ENCODE measurements around the gene TNS4.
A peak's percentile ranks its signal among the peaks of the same experiment; 100 is the strongest.
"Not testable (repeated sequence)": the region's sequence is repeated elsewhere in the genome, so short reads cannot be mapped to it uniquely, and the experiment has no call there.

Gene TNS4

DNA sequence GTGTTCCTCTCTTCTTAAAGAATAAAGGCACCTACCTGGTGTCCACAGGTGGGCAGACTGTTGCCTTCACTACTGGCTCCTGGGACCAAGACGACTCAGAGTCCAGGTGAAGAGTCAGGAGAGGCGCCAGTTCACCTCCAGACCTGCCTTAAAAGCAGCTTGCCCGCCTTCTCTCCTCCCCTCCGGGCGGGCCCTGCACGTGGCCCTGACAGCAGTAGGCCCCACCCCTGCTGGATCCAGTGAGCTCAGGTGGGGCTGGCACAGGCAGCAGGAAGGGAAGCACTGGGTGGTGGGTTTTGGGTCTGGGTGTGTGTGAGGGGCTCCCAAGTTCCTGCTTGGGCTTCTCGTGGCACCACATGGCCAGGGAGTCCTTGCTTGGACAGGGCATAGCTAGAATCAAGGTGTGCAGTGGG, at the start of gene TNS4:
TSS of gene TNS4 (minus strand) at position 125 of the 413 bp plus-strand sequence. CDS start 5,198 bp downstream, outside the sequence.
- DNase-seq (ENCODE audit: low spot score), result no peak

GRCh38 chr17:40550608-40551007, 49.2 kb upstream of the TNS4 start:
- no peak for DNase-seq (ENCODE audit: low spot score)

DNA sequence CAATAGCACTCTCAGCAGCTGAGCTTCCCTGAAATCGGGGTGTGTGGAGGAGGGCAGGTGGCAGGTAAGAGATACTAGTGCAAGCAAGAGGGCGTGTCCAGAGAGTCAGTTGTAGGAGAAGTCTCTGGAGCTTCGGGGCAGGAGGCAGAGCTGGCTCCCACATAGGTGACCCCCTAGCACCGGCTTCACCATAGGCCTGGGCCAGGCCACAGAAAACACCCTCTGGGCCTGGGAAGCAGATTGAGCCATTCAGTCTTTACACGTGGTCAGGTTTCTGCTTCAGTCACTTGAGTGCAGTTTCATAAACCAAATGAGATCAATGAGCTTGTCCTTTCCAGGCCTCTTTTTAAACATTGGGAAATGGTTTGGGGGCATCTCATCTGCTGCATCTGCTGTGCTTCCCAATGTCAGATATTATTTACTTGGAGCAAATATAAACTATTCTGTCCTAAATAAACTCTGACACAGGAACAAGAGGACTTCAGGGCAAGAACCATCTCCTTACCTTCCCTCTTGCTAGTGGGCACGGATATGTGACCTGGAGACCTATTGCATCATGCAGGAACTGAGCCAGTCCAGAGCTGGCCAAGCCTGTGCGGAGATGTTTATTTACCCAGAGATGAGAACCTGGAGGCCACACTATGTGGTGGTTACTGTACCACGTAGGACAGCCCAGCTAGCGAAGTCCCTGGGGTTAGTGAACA, 47.7 kb upstream of the TNS4 start:
- DNase-seq (ENCODE audit: low spot score), result no peak

GRCh38 chr17:40548491-40548981, 47.1 kb upstream of the TNS4 start:
- no peak for DNase-seq (ENCODE audit: low spot score)

DNA sequence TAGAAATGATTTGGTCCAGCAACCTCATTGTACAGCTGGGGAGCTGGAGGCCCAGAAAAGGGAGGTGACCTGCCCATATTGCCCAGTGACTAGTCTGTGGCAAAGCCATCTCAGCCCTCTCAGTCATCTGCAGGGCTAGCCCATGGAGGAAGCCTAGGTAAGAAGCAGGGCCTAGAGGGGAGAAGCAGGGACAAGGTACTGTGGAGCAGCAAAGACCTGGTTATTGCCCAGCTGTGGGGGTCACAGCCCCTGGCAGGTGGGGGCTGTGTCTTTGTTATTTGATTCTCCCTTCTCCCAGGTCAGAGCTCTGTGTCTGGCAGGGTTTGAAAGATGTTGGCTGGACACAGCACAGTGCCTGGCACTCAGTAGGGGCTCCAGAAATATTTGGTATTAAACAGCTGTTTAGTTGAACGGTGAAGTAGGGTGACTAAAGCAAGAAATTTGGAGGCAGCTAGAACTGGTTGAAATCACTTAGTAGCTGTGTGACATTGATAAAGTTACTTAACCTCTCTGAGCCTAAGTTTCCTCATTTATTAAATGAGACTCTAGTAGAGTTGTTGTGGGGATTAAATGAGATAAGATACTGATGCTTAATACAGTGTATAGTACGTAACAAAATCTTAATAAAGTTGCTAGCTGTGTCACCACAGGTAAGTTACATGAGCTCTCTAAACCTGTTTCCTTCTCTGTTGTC, 46.5 kb upstream of the TNS4 start:
- DNase-seq (ENCODE audit: low spot score), result no peak

GRCh38 chr17:40547079-40547784, 45.8 kb upstream of the TNS4 start:
- DNase-seq (ENCODE audit: low spot score), result peak; percentile 77

DNA sequence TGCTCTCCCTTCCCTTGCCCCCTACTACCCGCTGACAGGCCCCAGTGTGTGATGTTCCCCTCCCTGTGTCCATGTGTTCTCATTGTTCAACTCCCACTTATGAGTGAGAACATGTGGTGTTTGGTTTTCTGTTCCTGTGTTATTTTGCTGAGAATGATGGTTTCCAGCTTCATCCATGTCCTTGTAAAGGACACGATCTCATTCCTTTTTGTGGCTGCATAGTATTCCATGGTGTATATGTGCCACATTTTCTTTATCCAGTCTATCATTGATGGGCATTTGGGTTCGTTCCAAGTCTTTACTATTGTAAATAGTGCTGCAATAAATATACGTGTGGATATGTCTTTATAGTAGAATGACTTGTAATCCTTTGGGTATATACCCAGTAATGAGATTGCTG, 45.1 kb upstream of the TNS4 start:
- not testable (repeated sequence) for DNase-seq (ENCODE audit: low spot score)

DNA sequence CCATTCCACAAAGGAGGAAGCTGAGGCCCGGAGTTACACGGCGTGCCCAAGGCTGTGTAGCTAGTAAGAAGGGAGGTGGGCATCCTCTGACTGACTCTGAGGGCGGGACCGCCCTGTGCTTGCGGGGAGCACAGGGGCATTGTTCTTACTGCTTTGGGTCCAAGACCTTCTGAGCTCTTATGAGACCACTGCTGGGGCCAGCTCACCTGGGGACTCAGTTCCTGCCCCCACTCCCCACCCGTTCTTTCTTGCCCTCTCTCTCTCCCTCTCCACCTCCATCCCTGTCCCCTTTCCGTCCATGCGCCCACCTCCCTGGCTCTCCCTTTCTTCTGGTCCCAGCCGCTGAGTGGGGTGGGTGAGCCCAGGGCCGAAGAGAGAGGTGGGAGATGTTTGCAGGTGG, 44.2 kb upstream of the TNS4 start:
- DNase-seq (ENCODE audit: low spot score), result no peak

DNA sequence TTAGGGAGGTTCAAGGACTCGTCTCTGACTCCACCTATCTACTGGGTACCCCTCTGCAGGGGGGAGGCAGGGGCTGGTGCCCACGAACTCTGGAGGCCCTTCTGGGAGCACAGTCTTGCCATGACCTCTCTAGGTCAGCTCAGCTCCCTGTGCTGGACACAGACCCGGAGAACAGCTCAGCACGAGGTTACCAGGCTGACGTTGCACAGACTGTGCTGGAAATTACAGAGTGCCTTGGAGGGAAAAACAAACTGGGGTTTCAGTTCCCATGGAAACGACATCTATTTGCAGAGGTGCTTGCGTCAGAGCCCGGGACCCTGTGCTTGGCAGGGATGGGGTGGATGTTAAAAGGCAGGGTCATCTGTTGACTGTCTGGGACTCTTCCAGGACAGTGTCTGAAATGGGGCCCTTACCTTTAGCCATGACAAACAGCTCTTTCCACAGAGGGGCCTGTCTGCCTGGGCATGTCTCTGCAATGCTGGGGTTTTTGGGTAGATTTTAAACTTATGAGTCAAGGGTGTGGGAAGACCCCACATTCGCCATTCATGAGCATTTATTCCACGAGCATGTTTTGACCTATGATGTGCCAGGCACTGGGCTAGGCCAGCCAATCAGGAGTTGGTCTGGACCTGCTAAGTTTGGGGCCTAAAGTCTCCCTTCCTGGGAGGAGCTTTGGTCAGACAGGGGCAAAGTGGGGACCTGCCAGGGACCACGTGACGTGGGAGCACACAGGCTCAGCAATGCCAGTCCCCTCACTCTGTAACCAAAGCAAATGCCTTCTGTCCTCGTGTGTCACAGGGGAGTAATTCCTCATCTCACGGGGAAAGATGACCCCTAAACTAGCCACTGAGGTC, 41.4 kb upstream of the TNS4 start:
- DNase-seq (ENCODE audit: low spot score), result no peak

DNA sequence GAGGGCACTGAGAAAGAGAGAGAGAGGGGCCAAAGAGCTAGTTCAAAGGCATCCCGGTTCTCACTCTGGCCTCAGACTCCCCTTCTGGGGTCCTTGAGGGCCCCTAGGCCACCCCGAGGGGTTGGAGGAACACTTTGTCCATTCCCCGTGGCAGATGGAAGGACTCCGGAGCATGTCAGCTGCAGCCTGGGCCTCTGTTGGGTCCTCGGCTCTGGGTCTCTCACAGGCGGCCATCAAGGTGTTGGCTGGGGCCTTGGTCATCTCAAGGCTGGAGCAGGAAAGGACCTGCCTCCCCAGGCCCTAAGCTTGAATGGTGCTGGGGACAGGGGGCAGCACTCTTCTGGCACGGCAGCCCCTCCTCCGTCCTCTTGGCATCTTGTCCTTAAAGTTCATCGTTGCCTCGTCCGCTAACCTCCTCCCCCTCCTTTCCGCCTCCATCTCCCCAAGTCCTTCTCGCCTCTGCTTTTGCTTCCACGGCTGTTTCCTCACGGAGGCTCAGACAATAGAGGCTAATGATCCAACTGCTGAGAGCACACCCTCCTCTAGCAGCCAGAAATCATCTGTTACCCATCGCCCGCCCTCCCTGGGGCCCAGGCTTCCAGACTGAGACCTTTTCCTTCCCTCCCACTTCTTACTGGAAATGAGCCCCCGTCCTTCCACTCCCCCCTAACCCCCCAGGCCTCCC, 40.6 kb upstream of the TNS4 start:
- DNase-seq (ENCODE audit: low spot score), result no peak

DNA sequence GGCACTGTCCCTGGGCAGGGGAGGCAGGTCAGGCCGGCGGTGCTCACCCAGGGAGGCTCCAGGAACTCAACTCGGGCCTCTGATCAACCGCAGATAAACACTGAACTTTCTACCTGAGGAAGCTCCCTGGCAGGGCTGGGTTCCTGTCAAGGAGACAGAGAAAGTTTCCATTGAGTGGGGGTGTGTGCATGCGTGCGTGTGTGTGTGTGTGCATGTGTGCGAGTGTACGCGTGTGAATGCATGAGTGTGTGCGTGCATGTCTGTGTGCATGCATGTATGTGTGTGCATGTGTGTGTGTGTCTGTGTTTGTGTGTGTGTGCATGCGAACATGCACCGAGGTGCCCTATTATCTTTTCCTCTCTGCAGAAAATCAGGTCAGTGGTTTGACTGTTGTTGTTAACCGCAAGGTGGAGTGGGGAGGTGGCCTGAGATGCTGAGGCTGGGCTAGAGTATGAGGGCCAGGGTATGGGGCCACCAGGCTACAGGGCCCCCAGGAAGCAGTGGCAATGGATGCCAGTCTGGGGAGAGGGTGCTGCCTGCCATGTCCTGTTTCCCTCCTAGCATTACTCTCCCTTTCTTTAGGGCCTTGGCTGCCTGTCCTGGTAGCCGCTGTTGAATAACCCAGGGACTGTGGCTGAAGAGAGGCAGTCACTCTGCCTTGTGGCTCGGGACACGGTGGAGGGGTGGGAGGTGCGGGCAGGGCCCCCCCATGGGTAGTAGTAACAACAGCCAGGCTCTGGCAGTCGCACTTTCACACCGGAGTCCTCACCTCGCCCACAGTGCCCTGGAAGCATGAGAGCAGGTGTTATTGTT, 39.8 kb upstream of the TNS4 start:
- DNase-seq (ENCODE audit: low spot score), result peak; percentile 66

DNA sequence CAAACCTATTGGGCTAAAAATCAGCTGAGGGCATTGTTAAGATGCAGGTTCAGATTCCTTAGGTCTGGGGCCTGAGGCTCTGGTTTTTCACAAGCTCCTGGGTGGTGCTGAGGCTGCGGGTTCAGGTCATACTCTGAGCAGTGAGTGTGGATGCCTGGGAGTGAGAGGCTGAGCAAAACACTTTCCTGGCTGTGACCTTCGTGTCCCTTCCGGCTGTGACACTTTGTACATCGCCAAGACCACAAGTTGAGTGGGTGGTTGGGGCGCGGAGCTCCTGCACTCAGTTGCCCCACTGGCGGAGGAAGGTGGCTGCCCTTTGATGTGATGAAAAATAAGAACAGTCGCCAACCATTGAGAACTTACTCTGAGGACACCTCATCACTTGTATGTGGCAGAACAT, 39.0 kb upstream of the TNS4 start:
- DNase-seq (ENCODE audit: low spot score), result peak; percentile 55

DNA sequence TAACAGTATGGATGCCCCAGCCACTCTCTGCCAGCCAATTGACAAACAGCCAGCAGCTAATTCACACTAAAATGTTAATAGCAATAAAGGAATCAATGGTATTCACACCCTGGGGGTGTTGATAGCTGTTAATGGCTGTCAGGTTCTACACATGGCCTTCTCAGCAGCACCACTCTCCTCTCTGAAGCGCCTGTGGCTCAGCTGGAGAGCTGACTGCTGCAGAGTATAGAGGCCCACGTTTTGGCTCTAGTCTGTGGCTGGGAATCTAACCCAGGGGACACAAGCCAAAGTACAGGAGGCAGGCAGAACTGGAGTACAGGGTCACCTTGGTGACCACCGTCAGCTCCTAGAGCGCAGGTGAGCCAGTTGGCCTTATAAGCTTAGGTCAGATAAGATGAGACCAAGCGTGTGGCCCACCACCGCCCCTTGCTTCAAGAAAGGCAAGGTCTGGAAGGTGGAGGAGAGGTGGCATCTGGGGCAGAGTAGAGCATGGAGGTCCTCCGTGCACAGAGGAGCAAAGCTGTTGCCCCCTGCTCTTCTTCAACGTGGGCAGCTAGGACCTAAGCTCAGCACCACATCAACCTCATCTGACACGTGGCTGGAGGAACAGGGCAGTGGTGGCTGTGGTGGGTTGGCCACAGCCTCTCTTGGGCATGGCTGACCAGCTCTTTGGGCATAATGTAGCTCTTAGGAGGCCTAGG, 38.4 kb upstream of the TNS4 start:
- no peak for DNase-seq (ENCODE audit: low spot score)

- no peak for DNase-seq (ENCODE audit: low spot score)
Measured at GRCh38 chr17:40538936-40539705, 37.7 kb upstream of the TNS4 start.

- no peak for DNase-seq (ENCODE audit: low spot score)
Measured at GRCh38 chr17:40538019-40538935, 36.9 kb upstream of the TNS4 start.

GRCh38 chr17:40536295-40537171, 35.1 kb upstream of the TNS4 start:
- DNase-seq (ENCODE audit: low spot score), result no peak

DNA sequence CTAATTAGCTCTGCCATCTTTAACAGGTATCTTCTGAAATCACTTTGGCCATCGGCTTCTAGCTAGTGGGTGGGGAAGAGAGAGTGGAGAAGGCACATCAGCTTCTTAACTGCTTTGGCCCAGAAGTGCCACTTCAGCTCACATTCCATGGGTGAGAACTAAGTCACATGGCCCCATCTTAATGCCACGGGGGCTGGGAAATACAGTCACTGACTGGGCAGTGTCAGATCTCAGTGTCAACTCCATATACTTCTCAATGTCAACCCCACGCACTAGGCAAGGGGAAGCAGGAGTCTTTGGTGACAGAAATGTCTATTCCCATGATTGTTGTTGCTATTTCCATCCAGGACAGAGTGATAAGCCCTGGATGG, 34.5 kb upstream of the TNS4 start:
- DNase-seq (ENCODE audit: low spot score), result no peak
